ENCODE data around the gene RGS9BP. TPM values are rescaled to one million over a fixed set of nuclear protein-coding genes. Genes with fewer than 3 reads are reported as not detected.

Gene RGS9BP
- total RNA-seq, 2 experiments from 2014 or later: 0.14 TPM; not detected in 1

DNA sequence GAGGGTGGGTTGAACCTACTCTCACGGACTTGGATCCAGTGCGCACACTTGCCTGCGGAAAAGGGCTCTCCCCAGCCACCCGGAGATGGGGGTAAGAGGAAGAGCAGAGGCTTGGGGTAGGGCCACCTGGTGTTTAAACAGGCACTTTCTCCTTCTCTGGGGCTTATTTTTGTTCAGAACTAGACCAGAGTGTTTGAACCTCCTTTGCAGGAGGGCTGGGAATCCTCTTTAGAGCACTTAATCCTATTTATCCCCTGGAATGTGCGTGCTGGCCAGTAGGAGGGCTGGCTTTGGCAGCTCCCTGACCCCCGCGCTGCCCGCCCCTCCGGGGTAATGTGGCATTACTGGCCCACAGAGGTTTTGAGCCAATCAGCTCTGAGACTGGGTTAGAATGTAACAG, 2.0 kb downstream of the RGS9BP start:
- intact Hi-C loops (cut with DNase I, micrococcal nuclease): loop anchor here (2.0 to 10.0 kb wide), 7 partner anchors 13 to 407 kb away; partner anchors contain the start of genes DPY19L3 (in 1 of the 2), GPATCH1 (in 1 of the 2), NUDT19 (in 1 of the 2) and PDCD5 (in 1 of the 2)
- H3K27me3 Mint-ChIP-seq: peaks cover 8% of the 10 kb centered on the region
- POLR2A ChIA-PET: interaction anchor here (0.6 to 3.9 kb wide), 3 partner anchors 13 to 14 kb away, joined by 4 to 58 read pairs (median 5); partner anchors contain the start of gene NUDT19

DNA sequence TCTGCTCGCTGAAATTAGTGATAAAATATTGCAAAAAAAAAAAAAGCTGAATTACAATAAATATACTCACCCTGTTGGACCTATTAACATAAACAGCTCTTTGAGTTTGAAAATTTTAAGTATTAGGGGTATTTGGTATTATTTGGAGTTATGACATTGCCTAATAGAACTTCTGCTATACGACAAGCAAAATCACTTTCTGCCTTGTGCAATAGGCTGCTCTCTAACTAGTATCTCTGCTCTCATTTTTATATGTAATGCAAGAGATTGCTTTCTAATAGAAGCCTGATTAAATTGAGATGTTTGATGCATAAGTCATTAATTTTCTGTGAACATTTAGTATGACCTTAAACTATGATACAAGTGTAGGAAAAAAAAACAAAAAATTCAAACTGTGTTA, 5.3 kb downstream of the RGS9BP start:
- ATAC-seq (ENCODE audit: poor library complexity): no peak
- H3K4me1 Mint-ChIP-seq (ENCODE audit: low read depth): peaks cover 7% of the 10 kb centered on the region
- POLR2A ChIA-PET: no interaction called here
- H3K9me3 Mint-ChIP-seq: no peaks in the 10 kb centered on the region
- H3K27ac Mint-ChIP-seq: no peak overlapping the region
- H3K9me3 ChIP-seq (ENCODE audit: control insufficient read depth in 1 of 2, insufficient read depth in 1 of 2, low read length in 2 of 2): no peaks in the 10 kb centered on the region
- H3K27ac ChIP-seq (ENCODE audit: low read depth in 1 of 2, low read length in 2 of 2): no peak overlapping the region
- no peak overlapping the region for H3K4me3 Mint-ChIP-seq
- no peaks in the 10 kb centered on the region for H3K36me3 Mint-ChIP-seq (ENCODE audit: low read depth)
- CTCF ChIA-PET: interaction anchor here (0.7 to 1.2 kb wide), 4 partner anchors 9 to 97 kb away, joined by 3 to 4 read pairs (median 3); no protein-coding TSS in a partner anchor
- H3K27me3 Mint-ChIP-seq: peaks cover 8% of the 10 kb centered on the region
- peaks cover 14 to 21% of the 10 kb centered on the region in 2 experiments for H3K27me3 ChIP-seq (ENCODE audit: control insufficient read depth in 1 of 2, insufficient read depth in 2 of 2, low read length in 2 of 2)
- TF ChIP-seq, protein P1, sequence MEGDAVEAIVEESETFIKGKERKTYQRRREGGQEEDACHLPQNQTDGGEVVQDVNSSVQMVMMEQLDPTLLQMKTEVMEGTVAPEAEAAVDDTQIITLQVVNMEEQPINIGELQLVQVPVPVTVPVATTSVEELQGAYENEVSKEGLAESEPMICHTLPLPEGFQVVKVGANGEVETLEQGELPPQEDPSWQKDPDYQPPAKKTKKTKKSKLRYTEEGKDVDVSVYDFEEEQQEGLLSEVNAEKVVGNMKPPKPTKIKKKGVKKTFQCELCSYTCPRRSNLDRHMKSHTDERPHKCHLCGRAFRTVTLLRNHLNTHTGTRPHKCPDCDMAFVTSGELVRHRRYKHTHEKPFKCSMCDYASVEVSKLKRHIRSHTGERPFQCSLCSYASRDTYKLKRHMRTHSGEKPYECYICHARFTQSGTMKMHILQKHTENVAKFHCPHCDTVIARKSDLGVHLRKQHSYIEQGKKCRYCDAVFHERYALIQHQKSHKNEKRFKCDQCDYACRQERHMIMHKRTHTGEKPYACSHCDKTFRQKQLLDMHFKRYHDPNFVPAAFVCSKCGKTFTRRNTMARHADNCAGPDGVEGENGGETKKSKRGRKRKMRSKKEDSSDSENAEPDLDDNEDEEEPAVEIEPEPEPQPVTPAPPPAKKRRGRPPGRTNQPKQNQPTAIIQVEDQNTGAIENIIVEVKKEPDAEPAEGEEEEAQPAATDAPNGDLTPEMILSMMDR (IDR thresholded peaks at IDR 0.05): no peak
- no peak overlapping the region for H3K4me3 ChIP-seq (ENCODE audit: low read length)
- intact Hi-C loops (cut with DNase I, micrococcal nuclease): loop anchor here in 1 of 2 experiments (5.0 kb wide), 1 partner anchor 61 kb away; no protein-coding TSS in a partner anchor
- H3K36me3 ChIP-seq (ENCODE audit: insufficient read depth, low read length): no peaks in the 10 kb centered on the region
- H3K4me1 ChIP-seq (ENCODE audit: insufficient read depth, low read length): peaks cover 11% of the 10 kb centered on the region
- DNase-seq: no peak

More for the DNA sequence above, 2.0 kb downstream of the RGS9BP start:
- Mint-ChIP-seq H3K4me3 (peak overlapping the region; percentile 88), H3K36me3 (ENCODE audit: low read depth) (peaks cover 12% of the 10 kb centered on the region), H3K9me3 (no peaks in the 10 kb centered on the region), H3K27ac (no peak overlapping the region), H3K4me1 (ENCODE audit: low read depth) (peaks cover 29% of the 10 kb centered on the region)
- H3K4me1 ChIP-seq (ENCODE audit: insufficient read depth, low read length): peaks cover 37% of the 10 kb centered on the region
- TF ChIP-seq, protein P1 (IDR thresholded peaks at IDR 0.05): no peak
- H3K36me3 ChIP-seq (ENCODE audit: insufficient read depth, low read length): no peaks in the 10 kb centered on the region
- CTCF ChIA-PET: interaction anchor here (0.6 to 2.2 kb wide), 2 partner anchors 12 to 14 kb away, joined by 3 to 5 read pairs; partner anchors contain the start of gene NUDT19
- DNase-seq: no peak
- no peak overlapping the region for H3K27ac ChIP-seq (ENCODE audit: low read depth in 1 of 2, low read length in 2 of 2)
- H3K27me3 ChIP-seq (ENCODE audit: control insufficient read depth in 1 of 2, insufficient read depth in 2 of 2, low read length in 2 of 2): peaks cover 14 to 21% of the 10 kb centered on the region in 2 experiments
- ATAC-seq (ENCODE audit: poor library complexity): no peak
- H3K4me3 ChIP-seq (ENCODE audit: low read length): no peak overlapping the region
- H3K9me3 ChIP-seq (ENCODE audit: control insufficient read depth in 1 of 2, insufficient read depth in 1 of 2, low read length in 2 of 2): no peaks in the 10 kb centered on the region

DNA sequence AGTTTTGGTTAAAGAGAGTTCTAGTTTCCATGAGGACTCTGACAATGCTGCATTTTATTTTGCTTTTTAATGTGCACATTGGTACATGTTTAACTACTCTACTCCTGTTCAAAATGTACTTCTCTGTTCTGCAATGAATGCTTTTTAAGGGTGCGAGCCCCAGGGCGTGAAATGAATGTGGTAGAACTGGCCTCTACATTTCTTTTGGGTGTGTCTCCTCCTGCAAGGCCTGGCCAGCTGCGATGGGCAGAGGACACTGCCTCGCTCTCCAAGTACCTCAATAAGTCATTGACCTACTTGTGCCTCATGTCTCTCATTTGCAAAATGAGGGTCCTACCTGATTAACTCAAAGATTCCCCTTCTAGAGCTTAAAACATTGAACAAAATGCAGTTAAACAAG, 6.7 kb downstream of the RGS9BP start:
- Mint-ChIP-seq H3K36me3 (ENCODE audit: low read depth) (no peaks in the 10 kb centered on the region), H3K27me3 (peaks cover 4% of the 10 kb centered on the region), H3K27ac (no peak overlapping the region), H3K9me3 (no peaks in the 10 kb centered on the region), H3K4me1 (ENCODE audit: low read depth) (peaks cover 3% of the 10 kb centered on the region), H3K4me3 (no peak overlapping the region)
- ATAC-seq (ENCODE audit: poor library complexity) (no peak), DNase-seq (no peak)
- TF ChIP-seq, protein P1 (IDR thresholded peaks at IDR 0.05): no peak
- no peak overlapping the region for H3K27ac ChIP-seq (ENCODE audit: low read depth in 1 of 2, low read length in 2 of 2)
- CTCF ChIA-PET: interaction anchor here (0.7 to 1.2 kb wide), 3 partner anchors 11 to 102 kb away, joined by 3 to 4 read pairs (median 3); no protein-coding TSS in a partner anchor
- POLR2A ChIA-PET: interaction anchor here (1.9 kb wide), 1 partner anchor 9 kb away, joined by 6 read pairs; the partner anchor contains the start of gene NUDT19
- no peaks in the 10 kb centered on the region for H3K9me3 ChIP-seq (ENCODE audit: control insufficient read depth in 1 of 2, insufficient read depth in 1 of 2, low read length in 2 of 2)
- H3K4me3 ChIP-seq (ENCODE audit: low read length): no peak overlapping the region
- no peaks in the 10 kb centered on the region for H3K4me1 ChIP-seq (ENCODE audit: insufficient read depth, low read length)
- H3K27me3 ChIP-seq (ENCODE audit: control insufficient read depth in 1 of 2, insufficient read depth in 2 of 2, low read length in 2 of 2): peaks cover 7 to 16% of the 10 kb centered on the region in 2 experiments
- intact Hi-C loops (cut with DNase I, micrococcal nuclease): loop anchor here in 1 of 2 experiments (5.0 kb wide), 1 partner anchor 60 kb away; no protein-coding TSS in a partner anchor
- H3K36me3 ChIP-seq (ENCODE audit: insufficient read depth, low read length): no peaks in the 10 kb centered on the region
